GM18526 (cell line): ENCODE data around the gene CCR8.

Experiments
- POLR2A ChIP-seq: IDR thresholded peaks from 3 replicates; pipeline ENCODE4 v1.6.1; 2011; ENCODE audit not compliant: insufficient read length; ENCODE audit errors: extremely low read depth

Gene CCR8, protein sequence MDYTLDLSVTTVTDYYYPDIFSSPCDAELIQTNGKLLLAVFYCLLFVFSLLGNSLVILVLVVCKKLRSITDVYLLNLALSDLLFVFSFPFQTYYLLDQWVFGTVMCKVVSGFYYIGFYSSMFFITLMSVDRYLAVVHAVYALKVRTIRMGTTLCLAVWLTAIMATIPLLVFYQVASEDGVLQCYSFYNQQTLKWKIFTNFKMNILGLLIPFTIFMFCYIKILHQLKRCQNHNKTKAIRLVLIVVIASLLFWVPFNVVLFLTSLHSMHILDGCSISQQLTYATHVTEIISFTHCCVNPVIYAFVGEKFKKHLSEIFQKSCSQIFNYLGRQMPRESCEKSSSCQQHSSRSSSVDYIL

DNA sequence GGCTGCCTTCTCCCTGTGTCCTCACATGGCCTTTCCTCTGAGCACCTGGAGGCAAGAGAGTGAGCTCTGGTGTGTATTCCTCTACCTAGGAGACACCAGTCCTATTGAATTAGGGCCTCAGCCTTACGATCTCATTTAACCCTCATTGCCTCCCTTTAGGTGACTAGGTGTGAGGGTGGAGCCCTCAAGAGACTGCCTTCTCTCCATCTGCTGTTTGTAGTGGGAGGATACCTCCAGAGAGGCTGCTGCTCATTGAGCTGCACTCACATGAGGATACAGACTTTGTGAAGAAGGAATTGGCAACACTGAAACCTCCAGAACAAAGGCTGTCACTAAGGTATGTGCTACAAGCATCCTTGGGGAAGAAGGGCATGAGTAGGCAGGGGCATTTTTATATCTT, at the start of gene CCR8:
TSS of gene CCR8 (plus strand) at position 217 of the 400 bp plus-strand sequence. CDS start 2,623 bp downstream, outside the sequence.
- TF ChIP-seq POLR2A = no peak

DNA sequence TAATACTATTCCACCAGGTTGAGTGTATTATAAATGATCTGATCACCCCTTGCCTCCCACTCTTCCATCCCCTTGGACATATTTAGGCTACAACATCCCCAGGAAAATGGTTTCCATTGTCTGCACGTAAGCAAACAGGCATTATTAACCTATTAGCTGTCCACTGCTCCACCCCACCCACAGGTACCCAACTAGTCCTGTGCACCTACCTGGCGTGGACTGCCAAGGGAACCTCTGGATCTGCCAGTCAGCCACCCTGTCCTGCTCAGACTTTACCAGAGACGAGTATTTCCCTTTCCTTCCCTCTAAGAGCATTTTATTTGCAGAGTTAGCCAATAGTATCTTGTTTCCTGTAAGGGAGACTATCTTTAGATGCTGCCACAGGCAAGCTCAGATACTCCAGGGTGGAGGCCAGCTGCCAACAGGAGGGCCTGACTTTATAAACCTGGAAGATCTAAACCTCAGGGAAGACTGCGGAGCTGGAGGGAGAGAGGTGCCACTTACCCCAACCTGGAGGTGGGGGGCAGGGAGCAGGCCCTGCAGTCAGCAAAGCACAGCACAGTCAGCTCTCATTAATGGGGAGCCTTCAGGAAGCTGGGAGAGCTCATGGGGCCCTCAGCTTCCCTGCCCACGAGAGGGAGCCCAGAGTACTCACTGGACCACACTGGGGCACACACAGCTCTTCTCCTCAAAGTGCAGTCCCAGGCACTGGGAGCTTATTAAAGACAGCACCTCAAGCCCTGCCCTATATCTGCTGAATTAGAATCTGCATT, 49.6 kb upstream of the CCR8 start, which contains the start of gene CX3CR1:
TSS of gene CX3CR1 (minus strand) at position 292 of the 773 bp plus-strand sequence. CDS start 13,527 bp downstream, outside the sequence.
- no peak for TF ChIP-seq POLR2A

DNA sequence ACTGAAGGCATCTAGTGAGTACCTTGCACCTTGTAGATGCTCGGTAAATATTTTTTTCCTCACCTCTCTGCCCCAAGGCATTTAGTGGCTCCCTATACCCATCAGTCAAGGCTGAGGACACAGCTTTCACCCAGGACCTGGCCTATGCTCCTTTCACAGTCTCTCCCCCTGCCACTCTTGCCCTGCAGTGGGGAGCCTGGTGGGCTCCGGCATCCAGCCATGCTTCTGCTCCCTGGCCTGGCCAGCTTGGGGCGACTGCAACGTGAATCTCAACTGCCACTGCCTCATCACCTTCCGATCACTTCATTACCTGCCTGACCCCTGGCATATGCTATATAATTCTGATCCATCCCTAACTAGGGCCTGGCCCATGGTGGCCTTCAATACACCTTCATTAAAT, 48.9 kb upstream of the CCR8 start:
- no peak for TF ChIP-seq POLR2A

DNA sequence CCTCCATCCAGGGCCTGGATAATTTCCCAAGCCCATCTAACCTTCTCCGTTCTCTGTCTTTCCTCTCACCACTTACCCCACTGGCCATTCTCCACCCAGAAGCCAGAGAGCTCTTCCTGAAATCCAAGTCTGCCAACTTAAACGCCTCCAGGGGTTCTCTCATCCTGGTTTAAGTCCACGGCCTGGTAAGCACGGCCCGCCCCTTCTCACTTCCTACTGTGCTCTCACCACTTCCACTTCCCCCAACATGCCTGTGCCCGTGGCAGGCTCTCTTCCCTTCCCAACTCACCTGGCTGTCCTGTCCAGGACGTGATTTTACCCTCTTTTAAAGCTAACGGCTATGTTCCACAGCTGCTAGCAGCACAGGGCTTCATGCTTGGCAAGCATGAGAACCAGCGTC, 48.0 kb upstream of the CCR8 start:
- TF ChIP-seq POLR2A = no peak

DNA sequence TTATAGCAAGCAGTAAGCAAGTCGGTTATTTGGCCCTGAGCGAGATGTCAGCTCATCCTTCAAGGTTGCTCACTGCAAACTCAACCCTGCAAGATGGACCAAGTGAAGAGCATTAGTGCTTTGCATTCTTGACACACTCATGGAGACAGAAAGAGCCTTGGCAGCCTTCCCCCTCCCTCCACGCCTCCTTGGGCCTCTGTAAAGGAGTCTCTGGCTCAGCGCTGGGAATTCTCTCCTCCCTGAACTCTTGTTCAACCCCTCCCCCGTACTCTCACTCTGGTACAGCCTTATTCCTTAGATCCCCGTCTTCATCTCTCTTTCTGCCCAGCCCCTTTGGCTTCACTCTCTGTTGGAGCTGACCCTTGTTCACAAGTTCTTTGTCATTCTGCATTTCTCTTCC, 47.5 kb upstream of the CCR8 start:
- TF ChIP-seq POLR2A = no peak

DNA sequence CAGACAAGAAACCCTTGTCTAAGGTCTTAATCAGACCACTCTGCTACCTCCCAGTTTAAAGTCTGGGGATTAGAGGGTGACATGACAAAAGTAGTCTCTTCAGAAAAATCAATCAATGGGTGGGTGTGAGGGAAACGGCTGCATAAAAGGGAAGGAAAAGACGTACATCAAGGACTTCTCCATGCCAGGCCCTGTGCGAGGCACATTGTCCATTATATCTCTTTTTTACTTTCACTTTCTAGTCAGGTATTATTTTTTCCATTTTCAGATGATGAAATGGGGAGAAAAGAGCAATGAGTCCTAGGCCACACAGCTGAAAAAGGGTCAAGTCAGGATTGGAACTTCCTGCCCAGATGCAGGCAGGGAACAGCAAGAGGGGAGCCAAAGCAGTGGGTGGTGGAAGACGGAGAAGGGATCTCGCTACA, 45.0 kb upstream of the CCR8 start:
- no peak for TF ChIP-seq POLR2A

DNA sequence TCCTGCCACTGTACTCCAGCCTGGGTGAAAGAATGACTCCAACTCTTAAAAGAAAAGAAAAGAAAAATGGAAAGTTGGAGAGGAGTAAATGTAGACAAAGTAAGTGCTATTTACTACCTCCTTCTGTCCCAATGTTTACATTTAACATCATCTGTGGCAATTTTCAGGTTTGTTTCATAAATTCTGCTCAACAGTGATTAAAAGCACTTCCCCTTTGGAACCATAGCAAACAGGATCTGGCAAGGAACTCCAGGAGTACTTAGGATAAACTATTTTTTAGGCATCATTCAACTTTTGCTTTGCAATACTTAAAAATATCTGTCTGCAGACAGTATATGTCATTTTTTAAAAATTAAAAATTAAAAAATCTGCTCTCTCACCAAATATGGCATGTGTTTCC, 44.2 kb upstream of the CCR8 start:
- TF ChIP-seq POLR2A = no peak

DNA sequence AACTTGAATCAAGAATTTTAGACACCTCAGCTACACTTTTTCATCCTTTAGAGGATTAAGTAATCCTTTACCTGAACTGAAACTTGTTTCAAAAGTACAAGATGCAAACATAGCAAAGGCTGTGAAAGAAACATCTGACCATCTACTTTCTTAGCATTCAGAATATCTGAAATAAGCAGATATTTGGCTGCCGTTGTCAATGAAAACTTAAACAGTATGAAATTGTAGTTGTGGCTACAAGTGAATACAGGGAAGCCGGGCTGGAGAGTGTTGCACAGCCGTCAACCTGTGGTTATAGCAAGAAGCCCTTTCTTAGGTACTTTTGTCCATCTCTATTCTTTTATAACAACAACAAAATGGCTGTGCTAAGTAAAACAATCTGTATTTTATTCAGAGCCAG, 42.7 kb upstream of the CCR8 start:
- no peak for TF ChIP-seq POLR2A

DNA sequence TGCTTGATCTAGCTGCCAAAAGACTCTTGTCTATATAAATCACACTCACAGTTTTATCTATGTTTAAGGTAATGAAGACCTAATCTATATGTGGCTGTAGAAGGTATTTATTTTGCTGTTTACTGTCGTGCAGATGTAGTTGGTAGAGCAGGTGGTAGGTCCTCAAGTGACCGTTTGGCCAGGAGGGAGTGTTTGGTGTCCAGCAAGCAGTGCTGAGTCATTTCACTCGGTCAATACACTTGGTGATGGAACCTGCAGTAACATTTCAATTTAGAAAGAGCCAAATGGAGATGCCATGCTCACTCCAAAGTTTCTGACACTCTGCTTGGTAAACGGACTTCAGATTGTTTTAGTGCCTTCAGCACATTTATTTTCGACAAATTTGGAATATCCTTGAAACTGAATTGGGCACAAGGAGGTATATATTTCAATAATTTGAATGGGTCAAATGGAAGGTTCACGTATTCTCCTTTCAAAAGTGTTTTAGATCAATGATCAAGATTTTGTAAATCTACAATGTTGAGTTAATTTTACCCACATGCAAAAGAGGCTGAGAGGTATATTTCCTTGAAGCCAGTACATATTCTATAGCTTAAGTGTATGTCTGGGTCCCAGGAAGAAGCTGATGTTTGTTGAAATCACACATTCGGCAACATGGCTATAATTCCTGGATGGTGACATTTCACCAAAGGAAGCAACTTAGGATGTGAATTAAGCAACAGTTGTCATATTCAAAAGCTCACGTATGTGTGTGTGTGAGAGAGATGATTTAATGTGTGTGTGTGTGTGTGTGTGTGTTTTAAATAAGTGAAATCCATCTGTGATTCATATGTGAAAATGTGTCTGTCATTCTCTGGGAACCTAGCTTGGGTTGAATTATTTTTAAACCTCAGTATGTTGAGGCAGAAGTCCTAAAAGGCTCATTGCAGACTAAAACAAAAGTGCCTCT, 42.0 kb upstream of the CCR8 start:
- TF ChIP-seq POLR2A = no peak

DNA sequence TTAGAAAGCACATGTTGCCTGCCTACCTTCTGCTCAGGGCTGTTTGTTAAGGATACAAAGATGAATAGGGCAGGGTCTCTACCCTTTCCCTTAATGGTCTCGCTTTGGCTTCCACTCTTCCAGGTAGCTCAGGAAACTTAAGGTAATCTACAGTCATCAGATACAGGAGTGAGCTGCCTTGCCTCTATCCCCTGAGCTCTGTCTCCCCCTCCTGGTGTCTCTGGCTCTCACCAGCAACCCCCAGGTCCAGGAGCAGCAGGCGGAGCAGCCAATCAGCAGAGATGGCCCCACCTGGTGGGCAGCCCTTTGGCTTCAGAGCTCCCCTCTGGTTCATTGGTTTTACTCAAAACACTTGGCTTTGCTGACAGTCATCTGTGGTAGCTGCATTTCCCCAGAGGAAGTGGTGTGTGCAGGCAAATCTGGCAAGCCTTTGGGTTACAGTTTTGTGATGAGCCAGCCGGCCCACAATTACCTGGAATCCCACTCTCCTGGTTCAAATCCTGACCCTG, 41.2 kb upstream of the CCR8 start:
- no peak for TF ChIP-seq POLR2A

DNA sequence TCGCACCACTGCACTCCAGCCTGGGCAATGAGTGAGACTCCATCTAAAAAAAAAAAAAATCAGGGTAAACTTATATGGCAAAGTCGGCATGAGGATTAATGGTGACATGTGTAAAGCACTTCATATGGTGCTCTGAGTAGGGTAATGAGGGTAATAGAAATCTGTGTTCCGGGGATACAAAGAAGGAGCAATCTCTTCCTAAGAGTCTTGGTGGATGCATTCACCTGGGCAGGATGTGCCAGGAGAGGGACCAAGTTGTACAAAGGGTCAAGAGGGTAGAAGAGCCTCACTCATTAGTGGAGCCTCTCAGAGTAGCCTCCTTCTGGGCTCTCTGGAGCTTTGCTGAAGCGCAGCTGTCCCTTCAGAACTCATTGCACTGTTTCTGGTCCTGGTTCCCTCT, 40.4 kb upstream of the CCR8 start:
- TF ChIP-seq POLR2A = no peak

DNA sequence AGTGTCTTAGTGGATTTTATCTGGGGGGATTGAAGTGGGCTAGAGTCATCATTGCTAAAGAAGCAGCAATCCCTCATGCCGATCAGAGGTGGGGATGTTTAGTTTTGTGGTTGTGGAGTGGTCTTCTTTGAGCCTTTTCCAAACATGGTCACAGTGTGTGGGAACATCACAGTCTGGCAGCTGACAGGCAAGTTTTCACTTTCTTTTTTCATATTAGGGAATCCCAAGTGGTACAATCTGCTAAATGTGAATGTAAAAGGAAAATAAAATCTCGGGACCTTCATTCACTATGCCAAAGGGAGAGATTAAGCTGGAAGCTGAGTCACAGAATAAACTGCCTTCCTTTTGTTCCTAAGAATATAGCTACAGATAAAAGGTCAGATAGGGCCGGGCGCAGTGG, 39.3 kb upstream of the CCR8 start:
- no peak for TF ChIP-seq POLR2A

DNA sequence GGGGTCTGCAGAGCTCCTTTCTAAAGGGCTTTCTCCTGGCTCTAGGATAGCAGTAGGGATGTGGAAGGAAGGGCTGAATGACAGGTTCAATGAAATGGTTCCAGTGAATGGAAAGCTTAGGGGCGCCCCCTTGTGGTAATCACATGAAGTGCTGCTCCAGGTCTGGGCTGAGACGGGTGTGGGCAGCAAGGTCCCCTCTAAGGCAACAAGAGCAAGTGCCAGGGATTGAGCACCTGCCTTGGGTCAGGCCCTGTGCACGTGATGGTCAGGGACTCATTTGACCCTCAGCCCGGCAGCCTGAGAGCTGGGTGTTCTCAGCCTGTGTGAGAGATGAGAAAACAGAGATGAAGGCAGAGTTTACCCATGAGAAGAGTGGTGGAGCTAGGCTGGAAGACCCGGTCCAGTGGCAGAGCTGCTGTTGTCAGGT, 37.6 kb upstream of the CCR8 start:
- TF ChIP-seq POLR2A = no peak

DNA sequence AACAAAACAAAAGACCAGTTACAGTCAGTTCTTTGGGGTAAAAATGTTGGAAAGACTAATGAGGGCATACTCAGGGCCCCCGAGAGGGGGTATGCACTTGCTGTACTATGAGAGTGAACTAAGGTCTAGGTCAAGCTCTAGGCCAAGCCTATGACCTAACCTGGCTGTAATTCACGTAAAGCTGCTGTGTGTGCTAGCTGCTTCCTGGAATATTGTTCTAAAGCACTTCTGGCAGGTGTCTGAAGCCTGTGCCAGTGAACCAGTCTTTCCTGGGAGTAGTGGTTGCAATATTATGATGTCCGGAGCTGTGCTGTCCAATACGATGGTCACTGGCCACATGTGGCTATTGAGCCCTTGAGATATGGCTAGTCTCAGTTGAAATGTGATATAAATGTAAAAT, 36.5 kb upstream of the CCR8 start:
- TF ChIP-seq POLR2A = no peak
